HCT116 (cell line): Measurements from ENCODE around the gene DEFB129. TPM values are rescaled to one million over a fixed set of nuclear protein-coding genes. Genes with fewer than 3 reads are reported as not detected.

ENCODE experiments used
- ATAC-seq: fragments of 200-7000 bp; cut with Tn5 transposase; 2 replicates; pipeline ENCODE4 v1.9.1; 2020; ENCODE audit warnings: mild to moderate bottlenecking, moderate library complexity
- BruUV-seq: library from RNA; stranded (reverse); fragments of 400-500 nt; replicated peaks from 2 replicates; lab custom pipeline; 2021; lab: Mats Ljungman, UMichigan
- CTCF ChIA-PET: fragments of 300-600 bp; sonication (Branson Sonifier 250); formaldehyde crosslinking; loops from one replicate; lab custom pipeline; 2021; ENCODE audit warnings: antibody characterized with exemption; lab: Charles Lee
- POLR2A ChIA-PET: fragments of 300-600, 350-600 bp; sonication (Branson Sonifier 250); formaldehyde crosslinking; loops from one replicate; lab custom pipeline; 2021; ENCODE audit warnings: antibody characterized with exemption; lab: Charles Lee
- RAD21 ChIA-PET, 2 experiments: fragments of 300-600 bp; sonication (Branson Sonifier 250); formaldehyde crosslinking; loops; one replicate each; lab custom pipeline; 2023; ENCODE audit warnings: low total read pairs in 2 of 2; ENCODE audit not compliant: uncharacterized antibody in 2 of 2, unreplicated experiment in 2 of 2, low non-redundant PET in 1 of 2; lab: Charles Lee
- DNase-seq: peaks from one replicate; pipeline ENCODE4 v3.0.0-alpha.2; 2010; ENCODE audit warnings: low read depth, low spot score
- H2AFZ ChIP-seq: fragments of 200-600 bp; shearing (Covaris generic), sonication (generic); 2 replicates; pipeline ENCODE4 v1.6.1; 2017; ENCODE audit warnings: low read depth, mixed run types, mixed read lengths, antibody characterized with exemption, low read length; ENCODE audit not compliant: poor library complexity, severe bottlenecking
- H3K27ac ChIP-seq: 2 replicates; pipeline ENCODE4 v1.5.1; 2012; ENCODE audit warnings: low read depth, low read length
- H3K27me3 ChIP-seq: fragments of 200-600 bp; sonication (generic); 2 replicates; pipeline ENCODE4 v1.6.1; 2016; ENCODE audit warnings: mixed run types, low read length, mixed read lengths; ENCODE audit not compliant: insufficient read depth
- H3K36me3 ChIP-seq, 2 experiments: fragments of 200-500 bp in 1 of 2; fragments of 200-600 bp in 1 of 2; sonication (Bioruptor generic) in 1 of 2; sonication (generic) in 1 of 2; 2 replicates each; pipeline versions ENCODE4 v1.5.1 to v1.6.1; 2014 to 2016; ENCODE audit warnings: low read length in 2 of 2, inconsistent platforms in 1 of 2, mixed read lengths in 1 of 2, mixed run types in 1 of 2; ENCODE audit not compliant: insufficient read depth in 2 of 2, control insufficient read depth in 1 of 2
- H3K4me1 ChIP-seq, 2 experiments: fragments of 200-600 bp in 1 of 2; sonication (generic) in 1 of 2; 2 replicates each; pipeline versions ENCODE4 v1.5.1 to v1.6.1; 2012 to 2017; ENCODE audit warnings: low read length in 2 of 2, inconsistent platforms in 1 of 2, mild to moderate bottlenecking in 1 of 2, mixed read lengths in 1 of 2, mixed run types in 1 of 2, moderate library complexity in 1 of 2; ENCODE audit not compliant: insufficient read depth in 2 of 2, control insufficient read depth in 1 of 2
- H3K4me2 ChIP-seq: fragments of 200-600 bp; sonication (generic); 2 replicates; pipeline ENCODE4 v1.6.1; 2017; ENCODE audit warnings: mixed run types, low read length, mixed read lengths
- H3K4me3 ChIP-seq, 2 experiments: fragments of 200-600 bp in 1 of 2; sonication (generic) in 1 of 2; replicated peaks in 1 of 2; 2 replicates each; pipeline ENCODE4 v1.5.1; 2011 to 2016; ENCODE audit warnings: low read length in 2 of 2, control low read depth in 1 of 2, low read depth in 1 of 2, mild to moderate bottlenecking in 1 of 2, mixed read lengths in 1 of 2, mixed run types in 1 of 2
- H3K79me2 ChIP-seq: fragments of 200-600 bp; sonication (generic); 2 replicates; pipeline ENCODE4 v1.6.1; 2017; ENCODE audit warnings: mild to moderate bottlenecking, mixed run types, low read length, moderate library complexity, mixed read lengths; ENCODE audit not compliant: insufficient read depth
- H3K9ac ChIP-seq: fragments of 200-600 bp; sonication (generic); 2 replicates; pipeline ENCODE4 v1.6.1; 2016; ENCODE audit warnings: low read length, mixed read lengths
- H3K9me2 ChIP-seq: fragments of 200-600 bp; sonication (generic), shearing (Covaris generic); 2 replicates; pipeline ENCODE4 v1.6.1; 2017; ENCODE audit warnings: mixed run types, mild to moderate bottlenecking, moderate library complexity; ENCODE audit not compliant: insufficient read depth
- H3K9me3 ChIP-seq, 2 experiments: fragments of 200-500 bp in 1 of 2; fragments of 200-600 bp in 1 of 2; sonication (Bioruptor generic) in 1 of 2; sonication (generic) in 1 of 2; 2 replicates each; pipeline ENCODE4 v1.6.1; 2014 to 2017; ENCODE audit warnings: low read length in 2 of 2, mixed read lengths in 2 of 2, inconsistent platforms in 1 of 2, low read depth in 1 of 2, mild to moderate bottlenecking in 1 of 2, mixed run types in 1 of 2, moderate library complexity in 1 of 2; ENCODE audit not compliant: control insufficient read depth in 1 of 2, insufficient read depth in 1 of 2
- H4K20me1 ChIP-seq: fragments of 200-600 bp; sonication (generic), shearing (Covaris generic); 2 replicates; pipeline ENCODE4 v1.6.1; 2017; ENCODE audit warnings: mixed run types, mild to moderate bottlenecking, moderate library complexity; ENCODE audit not compliant: insufficient read depth
- CBX3 ChIP-seq: IDR thresholded peaks from 2 replicates; pipeline ENCODE4 v1.6.1; 2012; ENCODE audit warnings: low read depth
- CEBPB ChIP-seq: IDR thresholded peaks from 2 replicates; pipeline ENCODE4 v1.6.1; 2012; ENCODE audit warnings: low read depth
- FOSL1 ChIP-seq: IDR thresholded peaks from 2 replicates; pipeline ENCODE4 v1.6.1; 2012; ENCODE audit warnings: low read depth
- JUND ChIP-seq: IDR thresholded peaks from 2 replicates; pipeline ENCODE4 v1.6.1; 2012
- YY1 ChIP-seq: IDR thresholded peaks from 2 replicates; pipeline ENCODE4 v1.6.1; 2011; ENCODE audit warnings: low read length, low read depth, moderate library complexity, mild to moderate bottlenecking; ENCODE audit not compliant: insufficient replicate concordance; ENCODE audit errors: extremely low read depth
- ZNF274 ChIP-seq: fragments of 200-500 bp; sonication (Bioruptor generic); IDR thresholded peaks from 2 replicates; pipeline ENCODE4 v1.6.1; 2014; ENCODE audit warnings: mild to moderate bottlenecking, low read depth, low read length, inconsistent platforms
- intact Hi-C: fragments of 100-400 bp; cut with micrococcal nuclease; formaldehyde crosslinking; loops from 2 replicates; pipeline ENCODE4 v1.10.0; 2022
- total RNA-seq: library from RNA; stranded (reverse); gene quantifications from one replicate; pipeline ENCODE4 v1.2.1, GENCODE V29; 2021; ENCODE audit not compliant: unreplicated experiment
- TF ChIP-seq, protein P1 (sequence below): IDR thresholded peaks from 2 replicates; pipeline ENCODE4 v1.6.1; 2011; ENCODE audit warnings: mild to moderate bottlenecking, low read length, moderate library complexity; ENCODE audit not compliant: insufficient replicate concordance; ENCODE audit errors: extremely low read depth

Gene DEFB129
- total RNA-seq, 1 experiment from 2014 or later: not detected

DNA sequence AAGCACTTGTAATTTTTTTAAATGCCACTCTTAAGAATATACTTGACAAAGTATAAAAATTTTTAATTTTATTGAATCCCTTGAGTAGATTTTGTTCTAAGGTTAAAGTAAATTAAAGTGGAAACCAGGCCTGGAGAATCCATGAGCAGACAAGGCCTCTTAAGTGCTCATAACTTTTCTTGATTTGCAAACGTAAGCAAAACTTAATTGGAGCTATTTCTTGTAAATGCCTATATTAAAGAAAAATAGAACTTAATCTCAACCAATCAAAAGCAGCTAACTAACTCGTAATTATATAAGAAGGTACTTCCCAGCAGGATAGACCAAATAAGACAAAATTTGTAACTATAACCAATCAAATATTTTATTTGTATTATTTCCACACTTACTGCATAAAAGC, 12.7 kb upstream of the DEFB129 start:
- Histone ChIP-seq H3K4me3 (no peak overlapping the region), H4K20me1 (no peaks in the 10 kb centered on the region), H3K79me2 (no peaks in the 10 kb centered on the region), H3K27ac (no peak overlapping the region), H3K9me3 (no peaks in the 10 kb centered on the region), H3K27me3 (0 out of 2 replicates have a peak, but pooled peaks cover 4% of the 10 kb centered on the region), H3K9me2 (no peaks in the 10 kb centered on the region), H3K9ac (no peak overlapping the region), H3K4me1 (no peaks in the 10 kb centered on the region), H3K36me3 (no peaks in the 10 kb centered on the region), H2AFZ (no peak overlapping the region), H3K4me2 (no peak overlapping the region)
- ATAC-seq: no peak
- intact Hi-C loops: no loop called here
- no TSS peak for BruUV-seq
- no peak for DNase-seq
- CTCF ChIA-PET: interaction anchor here (0.8 kb wide), 1 partner anchor 52 kb away, joined by 3 read pairs; no protein-coding TSS in a partner anchor
- POLR2A ChIA-PET: interaction anchor here (1.3 kb wide), 1 partner anchor 23 kb away, joined by 4 read pairs; no protein-coding TSS in a partner anchor
- TF ChIP-seq FOSL1: no peak
- TF ChIP-seq YY1: no peak
- TF ChIP-seq, protein P1, sequence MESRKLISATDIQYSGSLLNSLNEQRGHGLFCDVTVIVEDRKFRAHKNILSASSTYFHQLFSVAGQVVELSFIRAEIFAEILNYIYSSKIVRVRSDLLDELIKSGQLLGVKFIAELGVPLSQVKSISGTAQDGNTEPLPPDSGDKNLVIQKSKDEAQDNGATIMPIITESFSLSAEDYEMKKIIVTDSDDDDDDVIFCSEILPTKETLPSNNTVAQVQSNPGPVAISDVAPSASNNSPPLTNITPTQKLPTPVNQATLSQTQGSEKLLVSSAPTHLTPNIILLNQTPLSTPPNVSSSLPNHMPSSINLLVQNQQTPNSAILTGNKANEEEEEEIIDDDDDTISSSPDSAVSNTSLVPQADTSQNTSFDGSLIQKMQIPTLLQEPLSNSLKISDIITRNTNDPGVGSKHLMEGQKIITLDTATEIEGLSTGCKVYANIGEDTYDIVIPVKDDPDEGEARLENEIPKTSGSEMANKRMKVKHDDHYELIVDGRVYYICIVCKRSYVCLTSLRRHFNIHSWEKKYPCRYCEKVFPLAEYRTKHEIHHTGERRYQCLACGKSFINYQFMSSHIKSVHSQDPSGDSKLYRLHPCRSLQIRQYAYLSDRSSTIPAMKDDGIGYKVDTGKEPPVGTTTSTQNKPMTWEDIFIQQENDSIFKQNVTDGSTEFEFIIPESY: no peak
- TF ChIP-seq JUND: no peak
- TF ChIP-seq CEBPB: no peak
- RAD21 ChIA-PET: no interaction called here

DNA sequence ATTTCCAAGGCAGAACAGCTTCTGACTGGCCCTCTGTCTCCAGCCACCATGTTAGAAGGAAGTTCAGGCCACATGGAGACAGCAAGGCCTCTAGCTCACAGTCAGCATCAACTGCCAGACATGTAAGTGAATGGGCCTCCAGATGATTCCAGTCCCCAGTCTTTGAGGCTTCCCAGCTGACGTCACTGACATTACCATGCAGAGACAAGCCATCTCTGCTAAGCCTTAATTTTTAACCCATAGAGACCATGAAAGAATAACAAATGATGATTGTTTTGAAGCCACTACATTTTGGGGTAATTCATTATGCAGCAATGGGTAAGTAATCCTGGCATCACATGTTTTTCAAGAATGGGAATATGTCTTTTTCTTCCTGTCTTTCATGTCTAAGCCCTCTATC, 11.3 kb upstream of the DEFB129 start:
- Histone ChIP-seq H3K79me2 (no peaks in the 10 kb centered on the region), H3K27me3 (peaks cover 10% of the 10 kb centered on the region; the same call in 1 of the 2 replicates), H3K36me3 (no peaks in the 10 kb centered on the region), H3K27ac (no peak overlapping the region), H2AFZ (no peak overlapping the region), H3K9me3 (no peaks in the 10 kb centered on the region), H3K4me1 (no peaks in the 10 kb centered on the region), H3K9me2 (no peaks in the 10 kb centered on the region), H4K20me1 (no peaks in the 10 kb centered on the region), H3K9ac (no peak overlapping the region), H3K4me3 (no peak overlapping the region), H3K4me2 (no peak overlapping the region)
- ATAC-seq: no peak
- CTCF ChIA-PET: interaction anchor here (1.7 kb wide), 1 partner anchor 108 kb away, joined by 3 read pairs; no protein-coding TSS in a partner anchor
- POLR2A ChIA-PET: interaction anchor here (1.3 kb wide), 1 partner anchor 22 kb away, joined by 4 read pairs; no protein-coding TSS in a partner anchor
- no TSS peak for BruUV-seq
- TF ChIP-seq ZNF274 (no peak), CBX3 (no peak)
- intact Hi-C loops: no loop called here
- DNase-seq: no peak
- RAD21 ChIA-PET: no interaction called here
